GM19468 (cell line): ENCODE data around the gene TIMM17A.
"Not testable (repeated sequence)": the region's sequence is repeated elsewhere in the genome, so short reads cannot be mapped to it uniquely, and the experiment has no call there.

Experiments used
- ATAC-seq: cut with Tn5 transposase; IDR thresholded peaks from one replicate; pipeline ENCODE4 v1.9.1; 2021; ENCODE audit warnings: mild to moderate bottlenecking, moderate library complexity, moderate number of reproducible peaks; ENCODE audit not compliant: unreplicated experiment; ENCODE audit errors: extremely low read depth

Gene TIMM17A

DNA sequence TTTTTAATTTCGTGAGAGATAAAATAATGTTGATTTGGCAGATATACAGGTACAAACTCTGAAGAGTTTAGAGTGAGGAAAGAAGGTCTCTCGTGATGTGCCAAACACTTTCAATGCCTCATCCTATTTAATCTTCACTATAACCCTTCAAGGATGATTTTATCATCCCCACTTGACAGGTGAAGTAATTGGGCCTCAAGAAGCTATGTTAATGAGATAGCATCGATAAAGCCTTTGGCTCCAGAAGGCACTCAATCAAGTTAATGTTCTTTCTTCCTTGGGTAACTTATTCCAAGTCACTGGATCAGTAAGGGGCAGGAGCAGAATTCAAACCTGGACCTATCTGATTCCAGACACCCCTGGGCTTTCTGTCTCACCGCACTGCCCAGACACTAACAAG, 16.2 kb upstream of the TIMM17A start:
- ATAC-seq, result no peak

DNA sequence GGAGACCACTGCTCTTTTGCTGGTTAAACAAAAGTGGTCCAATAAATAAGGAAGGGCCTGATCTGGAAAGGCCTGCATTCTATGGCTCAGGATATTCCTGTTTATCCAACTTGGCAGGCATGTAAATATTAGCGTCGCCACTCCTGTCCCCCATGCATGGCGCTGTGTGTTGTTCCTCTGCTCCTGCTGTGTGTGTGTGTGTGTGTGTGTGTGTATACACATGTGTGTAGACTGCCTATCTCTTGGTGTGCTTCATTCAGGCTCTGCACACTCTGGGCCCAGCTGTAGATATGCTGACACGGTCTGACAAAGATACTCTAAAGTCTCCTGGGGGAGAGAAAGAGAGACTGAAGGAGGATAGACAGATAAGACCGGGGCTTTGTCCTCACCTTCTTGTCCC, 15.7 kb upstream of the TIMM17A start:
- ATAC-seq, result no peak

DNA sequence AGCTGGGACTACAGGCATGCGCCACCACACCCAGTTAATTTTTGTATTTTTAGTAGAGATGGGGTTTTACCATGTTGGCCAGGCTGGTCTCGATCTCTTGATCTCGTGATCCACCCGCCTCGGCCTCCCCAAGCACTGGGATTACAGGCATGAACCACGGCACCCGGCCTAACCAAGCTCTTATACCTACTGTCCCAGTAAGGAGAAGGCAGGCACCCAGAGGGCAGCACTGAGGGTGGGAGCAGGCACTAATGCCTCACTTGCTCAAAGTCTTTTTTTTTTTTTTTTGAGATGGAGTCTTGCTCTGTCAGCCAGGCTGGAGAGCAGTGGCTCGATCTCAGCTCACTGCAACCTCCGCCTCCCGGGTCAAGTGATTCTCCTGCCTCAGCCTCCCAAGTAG, 15.0 kb upstream of the TIMM17A start:
- not testable (repeated sequence) for ATAC-seq

DNA sequence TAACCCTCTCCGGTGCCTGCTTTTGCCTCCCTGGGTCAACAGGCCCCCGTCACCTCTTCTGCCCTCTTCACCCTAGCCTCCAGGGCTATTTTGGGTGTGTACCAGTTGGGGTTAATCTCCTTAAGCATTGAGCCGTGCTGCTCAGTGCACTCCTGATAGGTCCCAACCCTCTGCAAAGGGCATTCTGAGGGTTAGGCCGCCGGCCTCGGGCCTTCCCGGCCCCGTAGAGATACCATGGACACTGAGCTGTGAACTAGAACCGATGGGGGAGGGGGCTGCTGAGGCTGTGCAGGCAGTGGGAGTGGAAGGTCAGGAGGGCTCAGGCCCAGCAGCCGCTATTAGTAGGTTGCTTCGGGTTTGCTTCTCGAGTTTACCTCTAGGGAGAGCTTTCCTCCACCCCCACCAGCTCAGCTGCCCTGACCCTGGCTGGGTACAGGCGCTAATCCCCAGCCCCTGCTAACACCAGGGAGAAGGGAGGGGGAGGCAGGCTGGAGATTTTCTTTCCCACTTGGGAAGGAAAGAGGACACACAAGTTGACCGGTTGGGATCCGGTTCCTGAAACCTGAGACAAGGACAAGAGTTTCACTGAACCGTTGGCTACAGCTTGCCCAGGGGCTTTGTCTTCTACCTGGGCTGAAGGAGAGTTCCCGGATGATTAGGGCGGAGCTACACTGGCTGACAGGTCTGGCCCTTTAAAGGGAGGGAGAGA, 13.7 kb upstream of the TIMM17A start:
- ATAC-seq, result no peak

DNA sequence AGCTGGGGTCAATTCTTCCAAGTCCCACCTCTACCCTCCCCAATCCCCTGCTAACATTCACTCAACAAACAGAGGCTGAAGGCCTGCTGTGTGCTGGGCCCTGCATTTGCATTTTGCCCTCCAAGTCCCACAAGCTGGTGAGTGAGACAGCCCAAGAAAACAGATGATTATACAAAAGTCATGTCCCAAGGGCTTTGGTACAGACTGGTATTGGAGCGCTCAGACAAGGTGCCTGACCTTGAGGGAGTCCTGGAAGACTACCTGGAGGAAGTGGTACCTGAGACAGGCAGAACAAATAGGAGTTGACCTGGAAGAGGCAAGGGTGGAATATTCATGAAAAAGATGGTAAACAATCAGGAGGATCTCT, 13.2 kb upstream of the TIMM17A start:
- no peak for ATAC-seq

DNA sequence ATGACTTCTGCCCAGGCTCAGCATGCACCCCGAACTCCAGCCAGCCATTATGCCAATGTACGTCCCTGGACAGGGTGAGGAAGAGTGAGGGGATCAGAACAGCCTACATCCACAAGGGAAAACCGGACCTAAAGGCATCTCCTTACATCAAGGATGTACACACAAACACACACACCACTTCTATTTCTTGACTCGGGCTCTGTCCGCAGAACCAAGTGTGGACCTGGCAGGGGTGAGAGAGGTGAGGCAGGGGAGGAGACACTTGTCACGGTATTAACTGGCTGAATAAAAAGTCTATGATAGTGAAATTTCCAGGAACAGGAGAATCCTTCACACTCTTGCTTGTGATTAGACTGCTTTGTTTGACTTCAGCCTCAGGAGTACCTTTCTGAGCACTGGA, 11.3 kb upstream of the TIMM17A start:
- ATAC-seq, result no peak

DNA sequence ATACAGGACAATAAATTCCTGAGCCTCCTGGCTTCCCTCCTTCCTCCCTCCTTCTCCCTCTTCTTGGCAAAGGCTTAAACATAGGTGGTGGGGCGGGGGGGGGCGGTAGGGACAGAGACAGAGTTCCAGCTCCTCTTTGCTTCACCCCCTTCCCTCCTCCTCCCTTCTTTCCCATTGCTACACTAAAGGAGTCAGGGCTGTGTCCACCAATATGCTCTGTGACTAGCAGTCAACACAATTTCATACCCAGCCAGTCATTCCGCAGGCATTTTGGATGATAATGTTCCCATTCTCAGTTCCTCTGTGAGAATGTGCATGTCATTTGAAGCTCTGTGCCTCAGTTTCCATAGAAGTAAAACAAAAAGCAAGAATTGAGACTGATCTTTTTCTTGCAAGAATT, 10.7 kb upstream of the TIMM17A start:
- no peak for ATAC-seq

DNA sequence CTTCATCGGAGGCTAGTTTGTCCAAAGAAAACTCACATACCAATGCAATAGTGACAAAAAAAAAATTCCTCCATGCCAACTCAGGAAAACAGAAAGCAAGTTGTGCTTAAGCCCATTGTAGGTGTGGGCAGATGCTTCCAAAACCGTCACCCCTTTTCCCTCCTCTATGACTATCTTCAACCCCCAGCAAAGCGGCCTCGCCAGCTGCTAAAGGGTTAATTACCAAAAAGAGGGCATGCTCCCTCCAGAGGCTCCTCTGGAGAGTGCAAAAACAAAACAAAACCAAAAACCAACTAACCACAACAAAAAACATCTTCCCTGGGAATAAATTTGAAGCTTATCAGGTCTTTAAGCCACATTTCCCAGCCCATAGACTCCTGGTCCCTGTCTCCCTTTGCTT, 10.1 kb upstream of the TIMM17A start:
- ATAC-seq, result no peak

DNA sequence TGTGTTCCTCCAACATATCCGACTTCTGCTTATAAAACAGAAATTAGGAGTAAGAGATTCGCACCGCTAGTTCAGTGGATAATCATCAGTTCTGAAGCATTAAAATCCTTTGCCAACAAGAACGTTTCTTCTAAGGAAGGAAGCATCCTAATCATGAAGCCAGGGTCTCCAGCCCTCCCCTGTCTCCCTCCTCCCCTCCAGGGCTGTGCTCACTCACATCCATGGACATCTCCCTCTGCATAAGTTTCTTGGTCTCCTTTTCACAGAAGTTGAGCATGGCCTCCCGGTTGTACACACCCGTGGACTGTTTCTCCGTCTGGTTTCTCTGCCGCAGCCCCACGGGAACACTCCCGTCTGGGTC, 9.5 kb upstream of the TIMM17A start:
- ATAC-seq, result no peak

DNA sequence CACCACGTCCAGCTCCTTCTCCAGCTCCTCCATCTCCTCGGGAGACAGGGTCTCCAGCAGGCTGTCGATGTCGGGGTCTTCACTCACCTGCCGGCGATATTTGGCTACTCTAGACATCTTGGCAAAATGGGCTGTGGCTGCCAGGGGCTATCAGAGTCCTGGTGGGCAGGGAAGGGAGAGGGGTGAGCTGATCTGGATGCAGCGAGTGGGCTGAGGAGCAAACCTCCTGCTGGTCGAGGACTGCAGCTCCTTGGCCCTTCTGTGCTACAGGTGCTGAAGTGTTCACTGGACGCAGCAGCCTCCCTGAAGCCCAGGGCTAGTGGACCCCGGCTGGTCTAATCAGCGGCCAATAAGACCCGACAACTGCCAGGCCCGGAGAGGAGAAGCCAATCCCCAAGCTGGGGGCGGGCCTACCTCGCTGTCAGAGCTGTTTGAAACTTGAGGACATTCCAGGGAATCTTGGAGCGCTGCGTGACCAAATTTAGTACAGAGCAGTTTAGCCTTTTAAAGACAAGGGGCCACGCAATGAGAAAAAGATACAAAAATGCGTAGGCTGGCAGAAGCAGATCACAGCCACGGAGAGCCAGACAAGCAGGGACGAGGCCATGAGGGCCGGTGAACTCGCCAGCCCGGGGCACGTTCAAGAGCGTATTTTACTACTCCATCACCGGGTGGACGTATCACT, 8.9 kb upstream of the TIMM17A start, which contains the start of gene LMOD1:
Gene LMOD1, minus strand, starts transcription at position 325 of the 685 bp plus-strand sequence. Its CDS starts 208 bp downstream, at position 117.
- ATAC-seq, result no peak

DNA sequence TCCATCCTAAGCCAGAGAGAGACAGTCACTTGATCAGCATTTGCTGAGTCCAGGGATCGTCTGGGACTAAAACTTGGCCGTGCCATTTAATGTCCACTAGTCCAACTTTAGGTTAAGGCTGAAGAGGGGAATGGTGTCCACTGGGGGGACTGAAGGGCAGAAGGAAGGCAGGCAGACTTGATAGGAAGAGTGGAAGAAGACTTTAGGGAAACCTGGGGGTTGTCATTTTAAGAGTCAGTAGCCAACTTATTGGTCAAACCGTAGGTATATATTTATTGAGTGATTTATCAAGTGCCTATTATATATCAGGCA, 7.7 kb upstream of the TIMM17A start:
- no peak for ATAC-seq

DNA sequence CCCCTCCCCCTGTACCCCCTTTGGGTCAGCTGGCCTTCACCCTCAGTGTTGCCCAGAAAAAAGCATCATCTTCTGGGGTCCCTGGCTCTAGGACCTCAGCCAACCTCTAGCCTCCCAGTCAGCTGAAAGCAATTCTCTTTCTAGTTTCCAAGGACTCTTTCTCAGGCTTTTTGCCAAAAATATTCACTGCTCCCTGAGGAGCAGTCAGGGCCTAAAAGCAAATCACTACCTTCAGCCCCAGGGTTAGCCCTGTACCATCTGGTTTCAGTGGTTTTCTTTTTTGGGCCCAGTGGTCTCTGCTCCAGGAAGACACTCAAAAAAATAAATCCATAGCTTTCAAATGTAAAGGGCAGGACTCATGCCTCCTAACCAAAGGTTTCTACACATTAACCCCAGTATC, 5.8 kb upstream of the TIMM17A start:
- no peak for ATAC-seq

DNA sequence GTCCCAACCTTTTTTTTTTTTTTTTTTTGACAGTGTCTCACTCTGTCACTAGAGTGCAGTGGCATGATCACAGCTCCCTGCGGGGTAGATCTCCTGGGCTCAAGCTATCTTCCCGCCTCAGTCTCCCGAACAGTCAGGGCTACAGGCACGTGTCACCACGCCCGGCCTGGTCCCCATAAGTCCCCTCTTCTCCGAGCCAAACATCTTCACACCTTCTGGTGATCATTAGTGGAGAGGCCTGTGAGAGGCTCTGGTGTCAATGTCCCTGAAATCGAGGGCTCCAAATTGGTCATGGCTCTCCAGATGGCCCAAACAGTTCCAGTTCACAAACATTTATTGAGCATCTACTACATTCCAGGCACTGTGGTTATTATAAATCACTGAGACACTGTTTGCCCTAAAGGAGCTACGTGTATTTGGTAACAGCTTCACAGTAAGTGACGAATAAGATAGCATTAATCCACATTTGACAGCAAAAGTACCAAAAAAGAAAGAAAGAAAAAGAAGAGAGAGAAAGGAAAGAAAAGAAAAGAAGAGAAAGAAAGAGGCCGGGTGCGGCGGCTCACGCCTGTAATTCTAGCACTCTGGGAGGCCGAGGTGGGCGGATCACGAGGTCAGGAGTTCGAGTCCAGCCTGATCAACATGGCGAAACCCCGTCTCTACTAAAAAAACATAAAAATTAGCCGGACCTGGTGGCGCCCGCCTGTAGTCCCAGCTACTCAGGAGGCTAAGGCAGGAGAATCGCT, 867 bp upstream of the TIMM17A start:
- ATAC-seq, result no peak

DNA sequence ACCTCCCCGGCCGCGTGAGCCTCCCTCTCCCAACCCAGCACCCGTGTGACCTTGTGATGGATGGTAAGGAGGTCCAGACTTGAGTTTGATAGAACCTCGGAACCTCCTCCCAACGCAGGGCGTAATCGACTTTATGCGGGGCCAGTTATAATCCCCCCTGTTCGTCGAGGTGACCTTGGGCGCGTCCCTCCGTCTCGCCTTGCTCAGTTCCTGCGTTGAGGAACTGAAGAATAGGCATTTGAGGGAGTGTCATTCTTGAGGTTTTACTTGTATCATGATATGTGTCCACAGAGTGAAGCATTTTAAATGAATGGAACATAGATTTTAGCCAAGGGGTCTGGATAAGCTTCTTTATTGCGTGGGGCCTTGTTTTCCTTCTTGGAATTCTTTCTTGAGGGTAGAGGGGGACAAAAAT, 433 bp downstream of the TIMM17A start:
- ATAC-seq, result no peak

DNA sequence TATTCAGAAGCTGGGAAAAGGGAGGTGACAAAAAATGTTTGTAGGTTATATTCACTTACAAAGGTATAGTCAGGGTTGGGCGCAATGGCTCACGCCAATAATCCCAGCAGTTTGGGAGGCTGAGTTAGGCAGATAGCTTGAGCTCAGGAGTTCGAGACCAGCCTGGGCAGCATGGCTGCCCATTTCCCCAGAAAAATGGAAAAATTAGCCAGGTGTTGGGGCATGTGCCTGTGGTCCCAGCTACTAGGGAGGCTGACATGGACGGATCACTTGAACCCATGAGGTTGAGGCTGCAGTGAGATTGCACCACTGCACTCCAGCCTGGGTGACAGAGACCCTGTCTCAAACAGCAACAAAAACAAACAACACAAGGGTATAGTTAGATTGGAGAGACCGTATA, 3.0 kb downstream of the TIMM17A start:
- no peak for ATAC-seq

DNA sequence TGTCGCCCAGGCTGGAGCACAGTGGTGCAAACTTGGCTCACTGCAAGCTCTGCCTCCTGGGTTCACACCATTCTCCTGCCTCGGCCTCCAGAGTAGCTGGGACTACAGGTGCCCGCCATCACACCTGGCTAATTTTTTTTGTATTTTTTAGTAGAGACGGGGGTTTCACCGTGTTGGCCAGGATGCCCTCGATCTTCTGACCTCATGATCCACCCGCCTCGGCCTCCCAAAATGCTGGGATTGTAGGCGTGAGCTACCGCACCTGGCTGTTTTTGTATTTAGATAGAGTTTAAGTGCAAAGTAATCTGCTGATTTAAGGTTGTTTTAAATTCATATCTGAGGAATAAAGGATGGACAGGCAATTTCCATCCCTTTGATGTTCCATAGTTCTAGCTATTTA, 7.1 kb downstream of the TIMM17A start:
- not testable (repeated sequence) for ATAC-seq

DNA sequence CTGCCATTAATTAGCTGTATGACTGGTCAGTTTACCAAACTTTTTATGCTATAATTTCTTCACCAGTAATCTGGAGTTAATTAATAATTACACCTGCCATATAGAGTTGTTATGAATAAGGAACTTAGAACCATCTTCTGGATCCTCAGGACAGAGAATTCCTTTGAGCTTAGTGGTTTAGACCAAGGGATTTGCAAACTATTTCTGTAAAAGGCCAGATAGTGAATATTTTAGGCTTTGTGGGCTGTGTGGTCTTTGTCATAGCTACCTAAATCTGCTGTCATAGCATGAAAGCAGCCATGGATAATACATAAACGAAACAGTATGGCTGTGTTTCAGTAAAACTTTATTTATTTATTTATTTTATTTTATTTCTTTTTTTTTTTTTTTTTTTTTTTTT, 9.0 kb downstream of the TIMM17A start:
- no peak for ATAC-seq

DNA sequence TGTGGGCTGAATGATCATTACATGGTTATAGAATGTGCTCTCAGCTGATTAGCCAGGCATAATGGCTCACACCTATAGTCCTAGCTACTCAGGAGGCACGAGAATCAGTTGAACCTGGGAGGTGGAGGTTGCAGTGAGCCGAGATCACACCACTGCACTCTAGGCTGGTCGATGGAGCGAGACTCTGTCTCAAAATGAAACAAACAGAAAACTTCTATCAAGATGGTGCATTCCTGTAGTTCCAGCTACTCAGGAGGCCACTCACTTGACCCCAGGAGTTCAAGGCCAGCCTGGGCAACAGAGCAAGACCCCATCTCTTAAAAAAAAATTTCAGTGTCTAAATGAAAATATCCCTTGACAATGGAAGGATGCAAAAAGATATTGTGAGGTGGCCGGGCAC, 10.9 kb downstream of the TIMM17A start:
- ATAC-seq, result no peak

DNA sequence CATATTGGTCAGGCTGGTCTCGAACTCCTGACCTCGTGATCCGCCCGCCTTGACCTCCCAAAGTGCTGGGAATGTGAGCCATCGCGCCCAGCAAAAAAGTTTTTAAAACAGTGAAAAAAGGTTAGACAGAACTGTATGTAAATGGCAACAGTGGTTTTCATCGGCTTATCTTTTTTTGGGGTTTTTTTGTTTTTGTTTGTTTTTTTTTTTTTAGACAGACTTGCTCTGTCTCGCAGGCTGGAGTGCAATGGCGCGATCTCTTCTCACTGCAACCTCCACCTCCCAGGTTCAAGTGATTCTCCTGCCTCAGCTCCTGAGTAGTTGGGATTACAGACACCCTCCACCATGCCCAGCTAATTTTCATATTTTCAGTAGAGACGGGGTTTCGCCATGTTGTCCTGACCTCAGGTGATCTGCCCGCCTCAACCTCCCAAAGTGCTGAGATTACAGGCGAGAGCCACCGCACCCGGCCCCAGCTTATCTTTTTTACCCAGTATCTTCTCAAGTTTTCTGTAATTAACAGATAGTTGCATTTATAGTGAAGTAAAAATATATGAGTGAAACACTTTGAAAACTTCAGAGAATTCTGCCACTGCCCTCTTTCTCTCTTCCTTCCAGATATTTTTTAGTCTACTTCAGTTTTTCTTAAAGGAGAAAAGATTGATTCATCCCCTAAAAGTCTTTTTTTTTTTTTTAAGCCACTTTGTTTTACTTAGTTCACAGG, 13.1 kb downstream of the TIMM17A start:
- no peak for ATAC-seq

DNA sequence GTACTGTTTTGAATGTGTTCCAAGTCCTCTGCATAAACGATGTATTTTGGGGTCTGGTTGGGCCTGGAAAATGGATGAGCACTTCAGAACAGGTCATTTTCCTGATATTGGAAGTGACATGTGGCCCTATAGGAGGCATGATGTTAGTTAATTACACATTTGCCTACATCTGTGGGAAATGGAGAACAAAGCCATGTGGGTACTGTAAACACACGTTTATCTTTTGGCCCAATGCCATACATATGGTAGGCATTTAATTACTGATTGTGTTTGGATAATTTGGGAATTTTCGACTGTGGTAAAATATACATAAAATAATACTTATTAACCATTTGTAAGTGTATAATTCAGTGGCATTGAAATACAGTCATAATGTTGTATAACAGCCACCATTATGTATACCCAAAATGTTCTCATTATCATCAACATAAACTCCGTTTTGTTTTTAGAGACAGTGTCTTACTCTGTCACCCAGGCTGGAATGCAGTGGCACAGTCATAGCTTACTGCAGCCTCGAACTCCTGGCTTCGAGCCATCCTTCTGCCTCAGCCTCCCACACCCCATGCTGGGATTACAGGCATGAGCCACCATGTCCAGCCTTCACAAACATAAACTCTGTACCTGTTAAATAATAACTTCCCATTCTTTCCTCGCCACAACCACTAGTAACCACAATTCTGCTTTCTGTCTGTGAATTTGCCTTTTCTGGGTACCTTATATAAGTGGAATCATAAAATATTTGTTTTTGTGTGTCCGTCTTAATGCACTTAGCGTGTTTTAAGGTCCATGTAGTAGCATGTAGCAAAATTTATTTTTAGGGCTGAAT, 15.2 kb downstream of the TIMM17A start:
- no peak for ATAC-seq
